NCI-H2196 (cell line): ENCODE data around the gene PRAMEF25.
"Not testable (repeated sequence)": the region's sequence is repeated elsewhere in the genome, so short reads cannot be mapped to it uniquely, and the experiment has no call there.

Source experiments
- DNase-seq: peaks from one replicate; lab custom pipeline; 2025; ENCODE audit not compliant: unreplicated experiment; lab: John Stamatoyannopoulos, UW

The PRAMEF25 gene

DNA sequence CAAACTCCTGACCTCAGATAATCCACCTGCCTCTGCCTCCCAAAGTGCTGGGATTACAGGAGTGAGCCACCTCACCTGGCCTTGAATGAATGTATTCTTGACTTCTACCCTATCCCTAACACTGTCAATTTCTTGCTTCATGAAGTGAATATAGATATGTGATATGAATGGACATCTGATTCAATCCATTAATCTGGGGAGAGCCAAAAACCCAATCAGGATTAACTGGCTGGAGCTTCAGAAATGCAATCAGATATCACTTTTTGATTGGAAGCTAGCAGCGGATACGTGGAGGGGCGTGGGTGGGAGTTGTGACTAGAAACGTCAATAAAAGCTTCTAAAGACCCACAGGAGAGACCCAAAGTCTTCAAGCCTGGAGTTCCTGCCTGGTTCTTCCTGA, at the start of gene PRAMEF25:
PRAMEF25 (plus strand) TSS at position 301 of the 400 bp plus-strand sequence. CDS start 2,920 bp downstream, outside the sequence.
- not testable (repeated sequence) for DNase-seq

DNA sequence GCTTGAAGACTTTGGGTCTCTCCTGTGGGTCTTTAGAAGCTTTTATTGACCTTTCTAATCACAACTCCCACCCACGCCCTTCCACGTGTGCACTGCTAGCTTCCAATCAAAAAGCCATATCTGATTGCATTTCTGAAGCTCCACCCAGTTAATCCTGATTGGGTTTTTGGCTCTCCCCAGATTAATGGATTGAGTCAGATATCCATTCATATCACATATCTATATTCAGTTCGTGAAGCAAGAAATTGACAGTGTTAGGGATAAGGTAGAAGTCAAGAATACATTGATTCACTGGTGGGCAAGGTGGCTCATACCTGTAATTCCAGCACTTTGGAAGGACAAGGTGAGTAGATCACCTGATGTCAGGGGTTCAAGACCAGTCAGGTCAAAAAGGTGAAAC, 14.1 kb upstream of the PRAMEF25 start, which contains the start of gene PRAMEF27:
PRAMEF27 (minus strand) TSS at position 101 of the 400 bp plus-strand sequence. CDS start 2,916 bp downstream, outside the sequence.
- not testable (repeated sequence) for DNase-seq

DNA sequence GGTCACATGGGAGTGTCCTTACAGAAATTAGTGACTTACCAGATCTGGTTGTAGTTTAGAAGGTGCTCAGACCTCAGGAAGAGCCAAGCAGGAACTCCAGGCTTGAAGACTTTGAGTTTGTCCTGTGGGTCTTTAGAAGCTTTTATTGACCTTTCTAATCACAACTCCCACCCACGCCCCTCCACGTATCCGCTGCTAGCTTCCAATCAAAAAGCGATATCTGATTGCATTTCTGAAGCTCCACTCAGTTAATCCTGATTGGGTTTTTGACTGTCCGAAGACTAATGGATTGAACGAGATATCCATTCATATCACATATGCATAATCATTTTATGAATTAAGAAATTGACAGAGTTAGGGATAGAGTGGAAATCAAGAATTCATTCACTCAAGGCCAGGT, 46.2 kb downstream of the PRAMEF25 start, which contains the start of gene HNRNPCL2:
HNRNPCL2 (minus strand) TSS at position 101 of the 400 bp plus-strand sequence. CDS start 454 bp downstream, outside the sequence.
- DNase-seq = not testable (repeated sequence)
